Stimulated activated naive CD4-positive, alpha-beta T cell (primary cell): ENCODE data around the gene ZBTB20.
A peak's percentile ranks its signal among the peaks of the same experiment; 100 is the strongest.

Experiments used
- DNase-seq, 6 experiments: peaks; one replicate each; lab custom pipeline; 2025; lab: John Stamatoyannopoulos, UW

The ZBTB20 gene

DNA sequence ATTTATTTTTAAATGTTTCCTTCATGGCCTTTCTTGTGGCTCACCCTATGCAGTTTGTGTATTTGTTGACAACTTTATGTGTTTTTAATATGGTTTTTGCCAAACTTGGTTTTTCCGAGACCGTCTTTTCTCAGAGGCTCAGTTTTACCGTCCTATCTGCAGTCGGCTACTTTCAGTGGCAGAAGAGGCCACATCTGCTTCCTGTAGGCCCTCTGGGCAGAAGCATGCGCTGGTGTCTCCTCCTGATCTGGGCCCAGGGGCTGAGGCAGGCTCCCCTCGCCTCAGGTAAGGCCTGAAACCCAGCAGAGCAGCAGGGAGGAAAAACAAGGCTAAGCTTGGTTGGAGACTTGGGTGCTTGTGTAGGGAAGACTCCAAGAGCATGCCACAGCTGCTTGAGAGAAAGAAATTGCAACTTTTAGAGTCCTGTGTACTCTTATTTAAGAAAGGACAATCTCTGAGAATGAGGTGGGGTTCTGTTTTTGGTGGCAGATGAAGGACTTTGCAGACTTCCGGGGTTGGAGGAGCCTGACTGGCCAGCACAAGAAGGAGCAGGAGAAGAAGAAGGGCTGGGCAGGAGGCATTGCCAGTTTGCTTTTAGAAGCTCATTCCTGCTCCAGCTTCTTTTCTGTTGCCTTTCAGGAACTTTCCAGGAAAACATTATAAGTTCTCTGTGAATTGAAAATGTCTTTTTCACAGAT, 853.1 kb downstream of the ZBTB20 start, which contains the start of gene TIGIT:
TSS of gene TIGIT (plus strand) at position 191 of the 698 bp plus-strand sequence. CDS start at position 225, 34 bp downstream.
- DNase-seq, result no peak

DNA sequence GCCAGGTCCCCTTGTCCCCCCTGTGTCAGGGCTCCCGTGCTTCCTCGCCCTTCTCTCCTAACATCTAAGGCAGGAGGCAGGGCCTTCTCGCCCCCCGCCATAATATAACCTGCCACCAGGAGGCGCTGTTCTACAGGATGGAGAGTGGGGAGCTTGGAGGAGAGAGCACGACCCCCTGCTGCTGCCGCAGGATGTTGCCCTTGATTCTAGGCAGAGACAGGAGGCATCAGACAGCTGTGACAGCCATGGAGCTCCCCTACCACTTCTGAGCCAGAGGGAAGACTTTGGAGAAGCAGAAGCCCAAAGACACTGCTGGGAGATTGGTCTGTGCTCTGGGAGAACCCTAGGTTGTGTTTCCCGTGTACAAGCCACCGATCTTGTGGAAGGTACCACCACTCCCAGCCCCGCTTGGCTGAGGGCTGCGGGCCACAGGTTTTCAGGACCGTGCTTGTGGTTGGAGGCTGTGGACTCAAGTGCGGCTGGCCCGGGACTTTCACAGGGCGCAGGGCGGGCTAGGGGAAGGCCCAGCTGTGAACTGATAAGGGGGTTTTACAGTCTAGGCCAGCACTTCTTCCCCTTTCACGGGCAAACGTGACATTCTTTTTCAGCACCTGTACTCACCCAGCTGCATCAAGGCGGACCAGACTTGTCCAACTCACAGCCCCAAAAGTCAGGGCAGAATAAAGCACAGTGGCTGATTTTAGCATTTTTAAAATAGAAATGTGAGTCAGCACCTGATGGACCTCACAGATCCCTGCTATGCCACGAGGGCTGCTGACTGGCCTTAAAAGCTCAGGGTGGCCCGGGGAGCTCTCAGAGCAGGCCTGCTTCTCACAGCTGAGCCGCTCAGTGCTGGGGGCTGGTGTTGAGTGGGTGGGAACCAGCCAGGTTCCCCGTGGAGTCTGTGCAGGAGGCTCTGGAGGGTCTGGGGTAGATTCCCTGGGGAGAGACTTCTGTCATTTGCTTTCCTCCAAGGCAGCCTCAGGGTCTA, 855.9 kb downstream of the ZBTB20 start:
- DNase-seq, result peak; percentile 47 to 82 (median 70)

DNA sequence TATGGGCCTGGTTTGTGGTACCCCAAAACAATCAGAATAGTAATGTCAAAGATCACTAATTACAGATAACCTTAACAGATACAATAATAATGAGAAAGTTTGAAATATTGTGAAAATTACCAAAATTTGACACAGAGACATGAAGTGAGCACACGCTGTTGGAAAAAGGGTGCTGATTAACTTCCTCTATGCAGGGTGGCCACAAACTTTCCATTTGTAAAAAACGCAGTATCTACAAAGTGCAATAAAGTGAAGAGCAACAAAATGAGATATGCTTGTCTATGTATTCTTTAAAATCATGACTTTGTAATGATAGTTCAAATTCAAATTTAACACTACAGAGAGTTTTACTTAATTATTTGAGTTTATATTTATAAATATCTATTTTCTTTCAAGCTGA, 860.8 kb downstream of the ZBTB20 start:
- DNase-seq, result no peak

DNA sequence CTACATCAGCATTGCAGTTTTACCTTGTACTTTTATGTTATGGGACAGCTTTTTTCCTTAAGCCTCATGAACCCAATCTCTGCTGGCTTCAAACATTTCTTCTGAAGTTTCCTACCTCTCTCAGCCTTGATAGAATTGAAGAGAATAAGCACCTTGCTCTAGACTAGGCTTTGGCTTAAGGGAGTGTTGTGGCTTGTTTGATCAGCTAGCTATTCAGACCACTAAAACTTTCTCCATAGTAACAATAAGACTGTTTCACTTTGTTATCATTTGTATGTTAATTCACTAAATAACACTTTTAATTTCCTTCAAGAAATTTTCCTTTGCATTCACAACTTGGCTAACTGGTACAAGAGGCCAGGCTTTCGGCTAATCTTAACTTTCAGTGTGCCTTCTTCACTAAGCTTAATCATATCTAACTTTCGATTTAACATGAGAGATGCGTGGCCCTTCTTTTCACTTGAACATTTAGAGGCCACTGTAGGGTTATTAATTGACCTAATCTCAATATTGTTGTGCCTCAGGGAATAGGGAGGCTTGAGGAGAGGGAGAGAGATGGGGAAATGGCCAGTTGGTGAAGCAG, 861.3 kb downstream of the ZBTB20 start:
- DNase-seq, result no peak

DNA sequence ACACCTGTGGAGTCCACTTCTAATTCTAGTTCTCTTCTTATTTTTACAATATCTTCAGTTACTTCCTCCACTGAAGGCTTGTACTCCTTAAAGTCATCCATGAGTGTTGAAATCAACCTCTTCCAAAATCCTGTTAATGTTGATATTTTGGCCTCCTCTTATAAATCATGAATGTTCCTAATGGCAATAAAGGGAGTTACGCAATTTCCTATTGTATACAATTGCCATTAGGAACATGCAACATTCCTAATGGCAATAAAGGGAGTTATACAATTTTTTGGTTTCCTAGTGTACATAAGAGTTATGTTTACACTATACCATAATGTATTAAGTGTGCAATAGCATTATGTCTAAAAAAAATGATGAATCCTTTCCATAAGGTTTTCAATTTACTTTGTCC, 862.4 kb downstream of the ZBTB20 start:
- DNase-seq, result no peak
